Right lobe of liver (tissue), 4 donors: ENCODE results near the gene GATA5.

Source experiments
- CTCF ChIP-seq, 4 donors: fragments of 200-600 bp in 3 of 4; fragments of 450-650 bp in 1 of 4; IDR thresholded peaks; one replicate each; pipeline versions ENCODE4 v1.5.1 to v1.8.0; 2016 to 2022; ENCODE audit warnings: antibody characterized with exemption in 4 of 4, mild to moderate bottlenecking in 2 of 4
- POLR2A ChIP-seq: fragments of 450-650 bp; IDR thresholded peaks from one replicate; pipeline ENCODE4 v1.6.1; 2017; ENCODE audit warnings: antibody characterized with exemption, mild to moderate bottlenecking
- donor health status: DM: no; HTN: no; CAD: no.
- donor health status: DM: no; HTN: no; CAD: no.
- donor health status: DM: no; HTN: yes; CAD: no.

- TF ChIP-seq CTCF (IDR thresholded peaks at IDR 0.05): no peak
- TF ChIP-seq POLR2A: no peak
Observed at GRCh38 chr20:62428396-62429295, 47.1 kb downstream of the GATA5 start.
